Measurements from ENCODE around the gene GGA1. TPM values are rescaled to one million over a fixed set of nuclear protein-coding genes. Genes with fewer than 3 reads are reported as not detected.

The GGA1 gene
- total RNA-seq, 3 donors from 2014 or later, result 36.6 to 63.9 (median 54.7) TPM

DNA sequence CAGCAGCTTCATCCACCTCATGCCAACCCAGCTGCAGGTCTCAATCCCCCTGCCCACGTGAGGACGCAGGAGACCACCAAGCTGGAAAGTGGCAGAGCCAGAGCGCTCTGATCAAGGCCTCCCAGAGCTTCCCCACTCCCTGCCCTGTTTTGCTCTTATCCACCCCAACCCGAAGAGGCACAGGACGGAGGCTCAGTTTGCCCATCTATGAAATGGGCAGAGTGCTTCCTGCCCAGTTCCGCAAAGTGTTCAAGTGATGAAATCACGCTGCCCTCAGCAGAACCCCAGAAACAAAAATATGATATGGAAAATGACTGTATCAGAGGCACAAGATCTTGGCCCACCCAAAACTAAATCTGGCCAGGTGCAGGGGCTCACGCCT is 36.7 kb upstream of the GGA1 start:
- Histone ChIP-seq H3K4me1 (peaks cover 0 to 3% of the 10 kb centered on the region in 2 donors), H3K27ac (no peak overlapping the region), H3K36me3 (no peaks in the 10 kb centered on the region), H3K27me3 (no peaks in the 10 kb centered on the region), H3K9me3 (no peaks in the 10 kb centered on the region), H3K4me3 (no peak overlapping the region)
- intact Hi-C loops (cut with DNase I; ENCODE audit: low total_unique reads), result no loop called here
- DNase-seq (ENCODE audit: low spot score in 2 of 2), result no peak
- TF ChIP-seq POLR2A (IDR thresholded peaks at IDR 0.05) (no peak), POLR2AphosphoS5 (IDR thresholded peaks at IDR 0.05) (no peak)
- TF ChIP-seq, protein P1, sequence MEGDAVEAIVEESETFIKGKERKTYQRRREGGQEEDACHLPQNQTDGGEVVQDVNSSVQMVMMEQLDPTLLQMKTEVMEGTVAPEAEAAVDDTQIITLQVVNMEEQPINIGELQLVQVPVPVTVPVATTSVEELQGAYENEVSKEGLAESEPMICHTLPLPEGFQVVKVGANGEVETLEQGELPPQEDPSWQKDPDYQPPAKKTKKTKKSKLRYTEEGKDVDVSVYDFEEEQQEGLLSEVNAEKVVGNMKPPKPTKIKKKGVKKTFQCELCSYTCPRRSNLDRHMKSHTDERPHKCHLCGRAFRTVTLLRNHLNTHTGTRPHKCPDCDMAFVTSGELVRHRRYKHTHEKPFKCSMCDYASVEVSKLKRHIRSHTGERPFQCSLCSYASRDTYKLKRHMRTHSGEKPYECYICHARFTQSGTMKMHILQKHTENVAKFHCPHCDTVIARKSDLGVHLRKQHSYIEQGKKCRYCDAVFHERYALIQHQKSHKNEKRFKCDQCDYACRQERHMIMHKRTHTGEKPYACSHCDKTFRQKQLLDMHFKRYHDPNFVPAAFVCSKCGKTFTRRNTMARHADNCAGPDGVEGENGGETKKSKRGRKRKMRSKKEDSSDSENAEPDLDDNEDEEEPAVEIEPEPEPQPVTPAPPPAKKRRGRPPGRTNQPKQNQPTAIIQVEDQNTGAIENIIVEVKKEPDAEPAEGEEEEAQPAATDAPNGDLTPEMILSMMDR (IDR thresholded peaks at IDR 0.05), result no peak

DNA sequence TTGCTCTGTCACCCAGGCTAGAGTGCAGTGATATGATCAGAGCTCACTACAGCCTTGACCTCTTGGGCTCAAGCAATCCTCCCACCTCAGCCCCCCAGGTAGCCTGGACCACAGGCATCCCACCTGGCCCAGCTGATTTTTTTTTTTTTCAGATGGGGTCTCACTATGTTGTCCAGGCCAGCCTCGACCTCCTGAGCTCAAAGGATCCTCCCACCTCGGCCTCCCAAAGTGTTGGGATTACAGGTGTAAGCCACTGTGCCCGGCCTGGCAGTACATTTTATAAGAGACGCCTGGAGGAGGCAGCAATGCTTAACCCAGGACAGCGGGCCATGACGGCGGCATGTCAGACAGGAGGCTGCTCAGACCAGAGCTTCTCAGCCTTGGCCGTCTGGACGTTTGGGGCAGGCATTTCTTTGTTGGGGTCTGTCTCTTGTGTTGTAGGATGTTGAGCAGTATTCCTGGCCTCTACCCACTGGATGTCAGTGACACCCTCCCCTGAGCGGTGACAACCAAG is 33.1 kb upstream of the GGA1 start:
- intact Hi-C loops (cut with DNase I; ENCODE audit: low total_unique reads), result no loop called here
- H3K36me3 ChIP-seq, result no peaks in the 10 kb centered on the region

DNA sequence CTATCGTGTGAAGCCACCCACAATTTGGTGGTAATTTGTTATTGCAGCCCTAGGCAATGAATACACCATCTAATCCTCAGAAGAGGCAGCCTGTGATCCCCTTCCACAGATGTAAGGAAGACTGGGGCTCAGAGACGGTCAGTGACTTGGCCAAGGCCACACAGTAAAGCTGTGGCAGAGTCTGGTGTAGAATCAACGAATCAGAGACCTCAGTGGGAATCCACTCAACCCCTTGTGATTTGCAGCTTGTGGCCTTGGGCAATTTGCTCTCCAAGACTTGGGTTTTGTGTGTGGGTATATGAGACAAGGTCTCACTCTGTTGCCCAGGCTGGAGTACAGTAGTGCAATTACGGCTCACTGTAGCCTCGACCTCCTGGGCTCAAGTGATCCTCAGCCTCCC is 30.6 kb upstream of the GGA1 start:
- intact Hi-C loops (cut with DNase I; ENCODE audit: low total_unique reads), result no loop called here
- no peak overlapping the region for H3K27ac ChIP-seq
- no peaks in the 10 kb centered on the region for H3K27me3 ChIP-seq
- DNase-seq (ENCODE audit: low spot score in 2 of 2), result no peak
- no peak overlapping the region for H3K4me3 ChIP-seq
- H3K9me3 ChIP-seq, result no peaks in the 10 kb centered on the region
- no peak for TF ChIP-seq POLR2AphosphoS5 (IDR thresholded peaks at IDR 0.05)
- TF ChIP-seq POLR2A (IDR thresholded peaks at IDR 0.05), result no peak
- TF ChIP-seq, protein P1 (IDR thresholded peaks at IDR 0.05), result no peak
- no peaks in the 10 kb centered on the region for H3K4me1 ChIP-seq
- no peaks in the 10 kb centered on the region for H3K36me3 ChIP-seq

More for the DNA sequence above, 33.1 kb upstream of the GGA1 start:
- no peaks in the 10 kb centered on the region for H3K9me3 ChIP-seq
- H3K27me3 ChIP-seq, result no peaks in the 10 kb centered on the region
- no peak overlapping the region for H3K27ac ChIP-seq
- DNase-seq (ENCODE audit: low spot score in 2 of 2), result no peak
- H3K4me3 ChIP-seq, result no peak overlapping the region
- no peak for TF ChIP-seq POLR2A (IDR thresholded peaks at IDR 0.05)
- TF ChIP-seq POLR2AphosphoS5 (IDR thresholded peaks at IDR 0.05), result no peak
- TF ChIP-seq, protein P1 (IDR thresholded peaks at IDR 0.05), result no peak
- no peaks in the 10 kb centered on the region for H3K4me1 ChIP-seq

DNA sequence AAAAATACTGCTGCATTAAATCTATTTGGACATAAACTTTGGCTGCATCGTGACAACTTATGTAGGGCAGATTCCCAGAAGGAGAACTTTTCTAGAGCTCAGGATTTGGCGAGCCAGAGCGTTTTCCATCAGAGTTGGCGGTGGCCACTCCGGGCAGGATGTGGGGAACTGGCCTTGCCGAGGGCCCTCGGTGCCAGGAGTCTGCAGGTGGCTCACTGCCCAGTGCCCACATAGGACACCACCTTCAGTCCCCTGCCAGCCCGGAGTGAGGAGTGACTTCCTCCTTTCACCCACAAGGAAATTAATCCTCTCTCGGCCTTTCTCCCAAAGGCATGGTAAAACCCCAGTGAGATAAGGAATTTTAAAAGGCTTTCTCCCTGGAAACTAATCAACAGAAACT is 27.1 kb upstream of the GGA1 start:
- Histone ChIP-seq H3K27me3 (no peaks in the 10 kb centered on the region), H3K27ac (peak overlapping the region; percentile 8 to 10), H3K36me3 (no peaks in the 10 kb centered on the region), H3K9me3 (no peaks in the 10 kb centered on the region), H3K4me3 (no peak overlapping the region), H3K4me1 (no peaks in the 10 kb centered on the region)
- peak in 1 of 2 donors; percentile 84 for DNase-seq (ENCODE audit: low spot score in 2 of 2)
- TF ChIP-seq, protein P1 (IDR thresholded peaks at IDR 0.05), result no peak
- no peak for TF ChIP-seq POLR2AphosphoS5 (IDR thresholded peaks at IDR 0.05)
- TF ChIP-seq POLR2A (IDR thresholded peaks at IDR 0.05), result no peak
- intact Hi-C loops (cut with DNase I; ENCODE audit: low total_unique reads), result no loop called here

DNA sequence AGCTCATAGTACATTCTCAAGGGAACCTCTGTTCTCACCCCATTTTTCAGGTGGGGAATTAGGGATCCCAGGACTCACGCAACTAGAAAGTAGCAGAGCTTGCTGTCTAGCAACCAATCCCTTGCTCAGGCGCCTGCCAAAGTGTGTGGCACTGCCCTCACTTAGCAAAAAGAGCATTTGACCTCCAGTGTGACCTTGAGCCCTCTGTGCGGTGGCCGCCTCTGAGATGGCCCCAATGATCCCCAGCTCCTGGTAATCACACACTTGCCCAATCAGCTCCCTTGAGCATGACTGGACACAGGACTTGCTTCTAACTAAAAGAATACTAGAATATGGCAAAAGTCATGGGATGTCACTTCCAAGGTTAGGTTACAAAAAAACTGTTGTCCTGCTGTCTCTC is 26.1 kb upstream of the GGA1 start:
- no peak for DNase-seq (ENCODE audit: low spot score in 2 of 2)
- TF ChIP-seq POLR2A (IDR thresholded peaks at IDR 0.05), result no peak
- TF ChIP-seq, protein P1 (IDR thresholded peaks at IDR 0.05), result no peak
- TF ChIP-seq POLR2AphosphoS5 (IDR thresholded peaks at IDR 0.05), result no peak
- Histone ChIP-seq H3K27me3 (no peaks in the 10 kb centered on the region), H3K4me3 (no peak overlapping the region), H3K36me3 (no peaks in the 10 kb centered on the region), H3K27ac (peak overlapping the region in 1 of 2 donors; percentile 8), H3K4me1 (no peaks in the 10 kb centered on the region), H3K9me3 (no peaks in the 10 kb centered on the region)
- intact Hi-C loops (cut with DNase I; ENCODE audit: low total_unique reads), result no loop called here

Measured in breast epithelium (tissue), 4 donors.